NT2/D1 (cell line): ENCODE data around the gene GAS7.

Experiments used
- SUZ12 ChIP-seq: IDR thresholded peaks from 2 replicates; pipeline ENCODE4 v1.6.1; 2011; ENCODE audit not compliant: insufficient read length, insufficient read depth; ENCODE audit errors: extremely low read depth
- YY1 ChIP-seq: IDR thresholded peaks from 2 replicates; pipeline ENCODE4 v1.6.1; 2011; ENCODE audit not compliant: insufficient read length, insufficient read depth

GRCh38 chr17:9976283-9977179, 221.9 kb downstream of the GAS7 start:
- TF ChIP-seq YY1 (no peak), SUZ12 (no peak)
